Duodenal mucosa (tissue), 2 donors: ENCODE measurements around the gene CGREF1.

Experiments
- H3K27ac ChIP-seq: one replicate; pipeline ENCODE4 v1.7.0; 2013; ENCODE audit warnings: low read depth, low read length
- H3K27me3 ChIP-seq, 2 donors: one replicate each; pipeline ENCODE4 v1.7.0; 2013; ENCODE audit warnings: low read length in 2 of 2, control low read depth in 1 of 2; ENCODE audit not compliant: insufficient read depth in 2 of 2, control insufficient read depth in 1 of 2
- H3K36me3 ChIP-seq, 2 donors: one replicate each; pipeline ENCODE4 v1.7.0; 2013; ENCODE audit warnings: low read length in 2 of 2, control low read depth in 1 of 2; ENCODE audit not compliant: insufficient read depth in 2 of 2, control insufficient read depth in 1 of 2
- H3K4me1 ChIP-seq, 2 donors: one replicate each; pipeline ENCODE4 v1.7.0; 2013; ENCODE audit warnings: low read length in 2 of 2, control low read depth in 1 of 2; ENCODE audit not compliant: insufficient read depth in 2 of 2, control insufficient read depth in 1 of 2
- H3K4me3 ChIP-seq, 2 donors: one replicate each; pipeline ENCODE4 v1.7.0; 2013; ENCODE audit warnings: low read length in 2 of 2, low read depth in 1 of 2
- H3K9ac ChIP-seq, 2 donors: one replicate each; pipeline ENCODE4 v1.7.0; 2013; ENCODE audit warnings: low read length in 2 of 2, low read depth in 1 of 2
- H3K9me3 ChIP-seq, 2 donors: one replicate each; pipeline ENCODE4 v1.7.0; 2013; ENCODE audit warnings: low read length in 2 of 2, control low read depth in 1 of 2; ENCODE audit not compliant: control insufficient read depth in 1 of 2

The CGREF1 gene

GRCh38 chr2:27137322-27137935 is 18.5 kb upstream of the CGREF1 start:
- Histone ChIP-seq H3K36me3 (peaks cover under 1 to 5% of the 10 kb centered on the region in 2 donors), H3K9me3 (no peaks in the 10 kb centered on the region), H3K27me3 (no peaks in the 10 kb centered on the region), H3K27ac (no peak overlapping the region), H3K4me1 (peaks cover 14% of the 10 kb centered on the region in 2 donors), H3K4me3 (no peak overlapping the region), H3K9ac (no peak overlapping the region)

- Histone ChIP-seq H3K4me1 (peaks cover 14% of the 10 kb centered on the region in 2 donors), H3K9ac (no peak overlapping the region), H3K4me3 (no peak overlapping the region), H3K27me3 (no peaks in the 10 kb centered on the region), H3K27ac (no peak overlapping the region), H3K36me3 (peaks cover 7 to 10% of the 10 kb centered on the region in 2 donors), H3K9me3 (no peaks in the 10 kb centered on the region)
Measured at GRCh38 chr2:27136751-27137150, 17.8 kb upstream of the CGREF1 start.

GRCh38 chr2:27135478-27135955 is 16.6 kb upstream of the CGREF1 start:
- Histone ChIP-seq H3K27me3 (no peaks in the 10 kb centered on the region), H3K27ac (no peak overlapping the region), H3K9ac (no peak overlapping the region), H3K4me1 (peaks cover 14% of the 10 kb centered on the region in 2 donors), H3K9me3 (no peaks in the 10 kb centered on the region), H3K36me3 (peaks cover 19 to 20% of the 10 kb centered on the region in 2 donors), H3K4me3 (no peak overlapping the region)

- Histone ChIP-seq H3K9me3 (no peaks in the 10 kb centered on the region), H3K9ac (peak overlapping the region in 1 of 2 donors; percentile 18), H3K4me3 (peak overlapping the region; percentile 53 to 80), H3K27me3 (no peaks in the 10 kb centered on the region), H3K27ac (no peak overlapping the region), H3K4me1 (peaks cover 14% of the 10 kb centered on the region in 2 donors), H3K36me3 (peaks cover 23 to 26% of the 10 kb centered on the region in 2 donors)
Measured at GRCh38 chr2:27134781-27135477, 16.0 kb upstream of the CGREF1 start.

- Histone ChIP-seq H3K27ac (peak within 1 kb of the TSS; percentile 6), H3K27me3 (no peaks in the 10 kb centered on the region), H3K36me3 (peaks cover 23 to 33% of the 10 kb centered on the region in 2 donors), H3K9ac (peak within 1 kb of the TSS; percentile 81 to 91), H3K4me1 (peaks cover 14% of the 10 kb centered on the region in 2 donors), H3K4me3 (peak within 1 kb of the TSS; percentile 80 to 90), H3K9me3 (no peaks in the 10 kb centered on the region)
Measured at GRCh38 chr2:27133905-27134780, 15.2 kb upstream of the CGREF1 start, which contains the start of gene PREB. TSS of gene PREB (minus strand) at chr2:27134636. CDS start at chr2:27134421, 215 bp downstream.

GRCh38 chr2:27133195-27133875 is 14.4 kb upstream of the CGREF1 start:
- Histone ChIP-seq H3K27ac (no peak overlapping the region), H3K9ac (peak overlapping the region; percentile 81 to 91)

GRCh38 chr2:27131429-27131828 is 12.5 kb upstream of the CGREF1 start:
- Histone ChIP-seq H3K9me3 (no peaks in the 10 kb centered on the region), H3K36me3 (peaks cover 23 to 37% of the 10 kb centered on the region in 2 donors), H3K4me3 (no peak overlapping the region), H3K27ac (no peak overlapping the region), H3K9ac (no peak overlapping the region), H3K27me3 (no peaks in the 10 kb centered on the region), H3K4me1 (peaks cover 14% of the 10 kb centered on the region in 2 donors)

More at GRCh38 chr2:27133195-27133875, 14.4 kb upstream of the CGREF1 start:
- Histone ChIP-seq H3K9me3 (no peaks in the 10 kb centered on the region), H3K27me3 (no peaks in the 10 kb centered on the region), H3K4me1 (peaks cover 14% of the 10 kb centered on the region in 2 donors), H3K4me3 (peak overlapping the region; percentile 80 to 90), H3K36me3 (peaks cover 23 to 37% of the 10 kb centered on the region in 2 donors)

- Histone ChIP-seq H3K4me1 (peaks cover 14 to 16% of the 10 kb centered on the region in 2 donors), H3K27ac (no peak overlapping the region), H3K9ac (no peak overlapping the region), H3K9me3 (no peaks in the 10 kb centered on the region), H3K27me3 (no peaks in the 10 kb centered on the region), H3K4me3 (no peak overlapping the region), H3K36me3 (peaks cover 23 to 37% of the 10 kb centered on the region in 2 donors)
Measured at GRCh38 chr2:27130396-27130795, 11.5 kb upstream of the CGREF1 start.

GRCh38 chr2:27128668-27129571 is 10.0 kb upstream of the CGREF1 start:
- no peak overlapping the region for H3K9ac ChIP-seq
- peaks cover 14 to 19% of the 10 kb centered on the region in 2 donors for H3K4me1 ChIP-seq
- no peak overlapping the region for H3K4me3 ChIP-seq
- peaks cover 23 to 37% of the 10 kb centered on the region in 2 donors for H3K36me3 ChIP-seq
- H3K27ac ChIP-seq = no peak overlapping the region
- no peaks in the 10 kb centered on the region for H3K27me3 ChIP-seq
- no peaks in the 10 kb centered on the region for H3K9me3 ChIP-seq
